Right renal cortex interstitium (tissue), 3 donors: ENCODE data around the gene GPR45. TPM values are rescaled to one million over a fixed set of nuclear protein-coding genes. Genes with fewer than 3 reads are reported as not detected.
"Not testable (repeated sequence)": the region's sequence is repeated elsewhere in the genome, so short reads cannot be mapped to it uniquely, and the experiment has no call there.

Source experiments
- DNase-seq, 3 donors: peaks; one replicate each; pipeline ENCODE4 v3.0.0-alpha.2; 2013; ENCODE audit warnings: low read depth in 3 of 3, low spot score in 2 of 3
- polyA plus RNA-seq, 3 donors: library from polyadenylated mRNA; unstranded; fragments of 120-200 nt; gene quantifications; one replicate each; pipeline ENCODE4 v1.2.1, GENCODE V29; 2013; ENCODE audit not compliant: insufficient read length in 3 of 3

GPR45 gene
- polyA plus RNA-seq: under 1 TPM in 1 of 3 donors, not detected in 2; 0.12 TPM

- no peak for DNase-seq
Measured at GRCh38 chr2:105241443-105241842, at the start of gene GPR45. TSS of gene GPR45 (plus strand) at chr2:105241743. CDS start at chr2:105241859, 116 bp downstream.

GRCh38 chr2:105194022-105194675 is 47.4 kb upstream of the GPR45 start:
- no peak for DNase-seq

GRCh38 chr2:105196651-105197050 is 44.9 kb upstream of the GPR45 start:
- no peak for DNase-seq

GRCh38 chr2:105215586-105216192 is 25.9 kb upstream of the GPR45 start:
- no peak for DNase-seq

- no peak for DNase-seq
Measured at GRCh38 chr2:105220604-105221003, 20.9 kb upstream of the GPR45 start.

GRCh38 chr2:105224444-105224843 is 17.1 kb upstream of the GPR45 start:
- DNase-seq: no peak

GRCh38 chr2:105231232-105231619 is 10.3 kb upstream of the GPR45 start:
- no peak for DNase-seq

- DNase-seq: peak; percentile 68 to 80 (median 71)
Measured at GRCh38 chr2:105235388-105236059, 6.0 kb upstream of the GPR45 start.

- DNase-seq: no peak
Measured at GRCh38 chr2:105236060-105236424, 5.5 kb upstream of the GPR45 start.

- DNase-seq: no peak
Measured at GRCh38 chr2:105237045-105237765, 4.3 kb upstream of the GPR45 start.

GRCh38 chr2:105238664-105239240 is 2.8 kb upstream of the GPR45 start:
- DNase-seq: no peak

- DNase-seq: no peak
Measured at GRCh38 chr2:105239924-105240323, 1.6 kb upstream of the GPR45 start.

GRCh38 chr2:105242286-105242993 is 897 bp downstream of the GPR45 start:
- DNase-seq: no peak

- no peak for DNase-seq
Measured at GRCh38 chr2:105243961-105244360, 2.4 kb downstream of the GPR45 start.

- no peak for DNase-seq
Measured at GRCh38 chr2:105244451-105244850, 2.9 kb downstream of the GPR45 start.

- DNase-seq: no peak
Measured at GRCh38 chr2:105248316-105249070, 7.0 kb downstream of the GPR45 start.

- DNase-seq: no peak
Measured at GRCh38 chr2:105249181-105249580, 7.6 kb downstream of the GPR45 start.

GRCh38 chr2:105249891-105250290 is 8.3 kb downstream of the GPR45 start:
- no peak for DNase-seq

- not testable (repeated sequence) for DNase-seq
Measured at GRCh38 chr2:105251016-105251648, 9.6 kb downstream of the GPR45 start.
